Effector CD8-positive, alpha-beta T cell (primary cell): ENCODE data around the gene UBALD2.
A peak's percentile ranks its signal among the peaks of the same experiment; 100 is the strongest.
"Not testable (repeated sequence)": the region's sequence is repeated elsewhere in the genome, so short reads cannot be mapped to it uniquely, and the experiment has no call there.

Source experiments
- DNase-seq: peaks from one replicate; lab custom pipeline; 2025; lab: John Stamatoyannopoulos, UW

Gene UBALD2

GRCh38 chr17:76277300-76278267, 12.4 kb downstream of the UBALD2 start:
- no peak for DNase-seq

DNA sequence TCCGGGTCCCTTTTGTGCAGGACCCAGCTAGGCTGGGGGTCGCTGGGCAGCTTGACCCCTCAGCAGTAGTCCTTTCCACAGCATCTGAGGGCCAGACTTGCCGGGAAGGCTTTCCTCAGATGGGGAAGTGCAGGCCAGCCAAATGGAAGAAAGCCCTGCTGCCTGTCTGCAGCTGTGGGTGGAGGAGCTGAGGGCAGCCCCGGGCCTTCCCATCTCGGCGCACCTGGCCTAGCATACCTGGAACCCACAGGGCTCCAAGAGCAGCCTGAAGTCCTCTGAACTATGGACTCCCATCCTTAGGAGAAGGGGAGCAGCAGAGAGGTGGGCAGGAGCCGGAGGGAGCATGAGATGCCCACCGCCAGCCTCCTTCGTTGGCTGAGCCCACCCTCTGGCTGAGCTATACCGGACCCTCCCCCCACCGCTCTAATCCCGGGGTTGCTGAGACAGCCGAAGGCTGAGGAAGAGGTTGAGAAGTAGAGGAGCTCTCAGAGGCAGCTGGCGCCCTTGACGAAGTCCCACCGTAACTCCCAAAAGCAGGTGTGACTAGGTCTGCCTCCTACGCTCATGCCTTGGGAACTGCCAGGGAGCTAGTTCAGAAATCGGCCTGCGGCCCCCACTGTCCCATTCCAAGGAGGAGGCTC, 13.2 kb downstream of the UBALD2 start:
- no peak for DNase-seq

DNA sequence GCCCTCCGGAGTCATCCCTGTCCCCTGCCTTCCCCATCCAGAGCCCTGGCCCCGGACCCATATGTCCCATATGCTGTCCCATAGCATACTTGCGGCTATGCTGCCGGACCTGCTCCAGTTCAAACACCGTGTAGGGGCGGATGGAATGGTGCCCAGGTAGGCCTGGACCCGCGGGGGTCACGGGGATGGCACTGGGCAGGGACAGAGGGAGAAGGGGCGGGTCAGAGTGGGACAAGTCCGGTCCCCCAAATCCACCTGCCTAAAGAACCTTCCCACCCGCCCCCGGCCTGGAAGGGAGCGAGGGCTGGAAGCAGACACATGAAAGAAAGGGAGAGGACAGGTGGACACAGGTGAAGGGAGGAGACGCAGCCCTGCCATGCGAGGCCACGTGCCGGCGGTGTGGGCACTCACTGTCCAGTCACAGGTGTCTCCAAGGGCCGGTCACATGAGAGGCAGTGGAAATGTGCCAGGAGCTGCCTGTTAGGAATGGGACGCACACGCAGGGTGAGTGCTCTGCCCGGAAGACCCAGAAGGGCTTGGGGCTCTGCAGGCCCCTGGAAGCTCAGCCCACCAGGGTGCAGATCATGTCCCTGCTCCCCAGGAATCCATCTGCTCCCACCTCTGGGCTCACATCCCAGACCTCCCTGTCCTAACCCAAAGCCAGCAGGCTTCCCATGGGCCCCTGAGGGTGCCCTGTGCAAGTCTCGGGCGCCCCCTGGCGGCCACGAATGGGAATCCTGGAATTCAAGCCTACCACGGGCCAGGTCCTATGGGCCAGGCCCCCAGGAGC, 14.0 kb downstream of the UBALD2 start:
- peak; percentile 85 for DNase-seq

GRCh38 chr17:76279742-76280287, 14.7 kb downstream of the UBALD2 start:
- DNase-seq = no peak

GRCh38 chr17:76280650-76281049, 15.5 kb downstream of the UBALD2 start:
- no peak for DNase-seq

GRCh38 chr17:76281573-76282371, 16.6 kb downstream of the UBALD2 start:
- no peak for DNase-seq

GRCh38 chr17:76292567-76292966, 27.4 kb downstream of the UBALD2 start:
- DNase-seq = no peak

- DNase-seq = no peak
Measured at GRCh38 chr17:76293106-76293505, 28.0 kb downstream of the UBALD2 start.

GRCh38 chr17:76296186-76296585, 31.0 kb downstream of the UBALD2 start:
- DNase-seq = no peak

DNA sequence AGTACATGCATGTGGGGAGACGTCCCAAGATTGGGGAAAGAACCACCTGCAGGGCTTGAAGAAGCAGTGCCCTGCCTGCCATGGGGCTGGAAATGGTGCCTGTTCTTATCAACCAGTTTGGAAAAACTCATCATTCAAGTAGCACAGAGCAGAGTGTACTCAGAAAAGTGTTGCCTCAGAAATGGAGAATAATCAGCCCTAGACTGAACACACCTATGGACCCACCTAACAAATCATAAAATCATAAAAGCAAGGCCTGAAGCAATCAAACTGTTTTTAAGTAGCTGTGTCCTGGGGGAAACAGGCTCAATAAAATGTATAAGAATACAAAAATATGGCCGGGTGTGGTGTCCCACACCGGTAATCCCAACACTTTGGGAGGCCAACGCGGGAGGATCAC, 31.7 kb downstream of the UBALD2 start:
- DNase-seq = no peak

DNA sequence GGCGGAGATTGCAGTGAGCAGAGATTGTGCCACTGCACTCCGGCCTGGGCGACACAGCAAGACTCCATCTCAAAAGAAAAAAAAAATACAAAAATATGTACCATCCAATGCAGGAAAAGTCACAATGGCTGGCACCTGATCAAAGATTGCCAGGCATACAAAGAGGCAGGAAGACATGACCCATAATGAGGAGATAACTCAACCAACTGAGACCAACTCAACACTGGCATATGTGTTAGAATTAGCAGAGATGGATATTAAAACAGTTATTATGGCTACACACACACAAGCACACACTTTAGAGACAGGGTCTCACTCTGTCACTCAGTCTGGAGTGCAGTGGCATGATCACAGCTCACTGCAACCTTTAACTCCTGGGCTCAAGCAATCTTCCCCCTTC, 32.3 kb downstream of the UBALD2 start:
- no peak for DNase-seq

DNA sequence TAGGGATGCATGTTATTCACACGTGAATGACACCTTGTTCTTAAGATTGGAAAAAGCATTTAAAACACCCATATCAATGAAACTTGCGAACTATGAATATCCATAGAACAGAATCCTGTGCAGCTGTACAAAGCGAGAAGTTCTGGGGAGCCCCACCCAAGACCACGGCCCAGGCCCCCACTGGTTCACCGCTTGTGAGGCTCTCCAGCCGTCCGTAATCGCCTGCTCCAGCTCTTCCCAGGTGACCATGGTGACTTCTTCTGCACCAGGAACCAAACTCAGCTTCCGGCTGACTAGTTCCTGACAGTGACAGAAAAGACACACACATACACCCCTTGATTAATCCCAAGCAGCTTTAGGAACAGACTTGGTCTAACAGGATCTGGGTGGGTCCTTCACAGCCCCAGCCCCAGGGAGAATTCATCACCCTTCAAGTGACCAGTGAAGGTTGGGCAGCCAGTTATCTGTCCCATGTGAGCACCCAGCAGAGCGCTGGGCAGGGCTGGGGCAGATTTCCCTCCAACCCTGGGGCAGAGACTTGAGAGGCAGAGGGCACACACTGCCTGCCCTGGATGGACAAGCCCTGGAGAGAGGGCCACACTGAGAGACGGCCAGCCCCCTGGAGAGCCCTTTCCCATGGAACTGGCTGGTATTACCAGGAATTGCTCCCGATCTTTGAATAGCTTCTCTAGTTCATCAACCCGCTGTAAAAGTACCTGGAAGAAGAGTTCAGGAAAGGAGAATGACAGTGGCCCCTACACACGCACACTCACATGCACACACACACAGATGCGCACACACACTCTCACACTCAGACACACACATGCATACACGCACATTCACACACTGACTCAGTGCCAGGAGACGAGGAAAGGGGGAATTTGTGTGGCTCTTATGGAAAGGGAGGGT, 39.3 kb downstream of the UBALD2 start:
- no peak for DNase-seq

DNA sequence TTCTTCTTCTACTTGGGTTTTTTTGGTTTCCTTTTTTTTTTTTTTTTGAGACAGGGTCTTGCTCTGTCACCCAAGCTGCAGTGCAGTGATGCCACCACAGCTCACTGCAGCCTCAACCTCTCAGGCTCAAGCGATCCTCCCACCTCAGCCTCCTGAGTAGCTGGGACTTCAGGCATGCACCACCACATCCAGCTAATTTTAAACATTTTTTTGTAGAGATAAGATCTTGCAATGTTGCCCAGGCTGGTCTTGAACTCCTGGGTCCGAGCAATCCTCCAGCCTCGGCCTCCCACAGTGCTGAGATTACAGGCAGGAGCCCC, 39.9 kb downstream of the UBALD2 start:
- DNase-seq = not testable (repeated sequence)

DNA sequence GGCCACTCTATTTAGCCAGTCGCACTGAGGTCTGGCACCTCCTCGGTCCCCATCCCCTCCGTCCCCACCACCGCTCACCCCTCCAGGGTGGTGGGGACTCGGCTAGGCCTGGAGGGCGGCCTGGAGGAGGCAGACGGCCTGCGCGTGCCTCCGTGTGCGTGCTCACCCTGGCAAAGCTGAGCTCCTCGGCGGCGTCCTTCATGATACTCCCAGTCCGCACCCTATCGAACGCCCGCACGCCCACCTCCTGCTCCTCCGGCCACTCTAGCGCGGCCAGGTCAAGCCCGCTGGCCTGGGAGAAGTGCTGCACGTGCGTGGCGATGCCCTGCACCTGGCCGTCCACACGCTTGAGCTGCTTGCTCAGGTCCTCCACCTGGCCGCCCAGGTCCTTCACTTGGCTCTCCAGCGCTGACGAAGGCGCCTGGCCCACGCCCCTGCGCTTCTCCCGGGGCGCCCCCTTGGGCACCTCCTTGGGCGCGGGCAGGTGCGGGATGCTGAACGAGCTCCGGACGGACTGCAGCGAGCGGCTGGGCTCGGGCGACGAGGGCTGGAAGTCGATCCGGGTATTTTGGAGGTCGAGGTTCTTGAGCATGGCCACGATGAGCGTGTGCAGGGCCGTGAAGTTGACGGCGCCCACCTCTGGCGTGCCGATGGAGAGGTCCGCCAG, 42.3 kb downstream of the UBALD2 start:
- no peak for DNase-seq

DNA sequence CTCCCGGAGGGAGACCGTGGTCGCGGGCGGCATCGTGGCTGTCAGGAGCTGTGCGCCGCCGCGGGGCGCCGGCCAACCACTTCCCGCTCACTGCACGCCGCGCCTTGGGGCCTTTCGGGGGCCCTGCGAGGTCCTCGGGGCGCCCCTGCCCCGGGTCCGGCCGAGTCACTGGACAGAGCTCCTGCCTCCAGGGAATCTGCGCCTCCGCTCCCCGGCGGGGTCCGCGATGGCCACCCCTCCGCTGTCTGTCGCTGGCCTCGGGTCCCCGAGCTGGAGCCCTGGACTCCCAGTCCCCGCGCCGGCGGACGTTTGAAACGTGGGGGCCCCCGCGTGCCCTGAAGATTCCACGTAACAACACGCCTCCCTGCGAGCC, 42.8 kb downstream of the UBALD2 start, which contains the start of gene QRICH2:
QRICH2 (minus strand) TSS at position 311 of the 373 bp plus-strand sequence; CDS start at position 33, 278 bp downstream.
- no peak for DNase-seq

DNA sequence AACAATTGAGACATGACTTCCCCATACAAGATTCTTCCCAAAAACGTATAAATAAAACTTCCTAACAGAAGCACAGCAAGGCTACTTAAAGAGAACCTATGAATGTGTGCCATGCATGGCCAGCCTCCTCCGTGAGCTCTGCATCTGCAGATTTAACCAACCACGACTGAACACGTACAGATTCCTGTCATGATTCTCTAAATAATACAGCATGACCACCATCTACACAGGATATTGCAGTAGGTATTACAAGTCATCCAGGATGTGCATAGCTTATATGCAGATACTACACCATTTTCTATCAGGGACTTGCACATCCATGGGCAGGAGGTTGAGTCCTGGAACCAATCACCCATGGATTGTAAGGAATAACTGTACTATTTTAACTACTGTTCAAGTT, 44.3 kb downstream of the UBALD2 start:
- no peak for DNase-seq

GRCh38 chr17:76312735-76313134, 47.6 kb downstream of the UBALD2 start:
- no peak for DNase-seq

GRCh38 chr17:76314392-76315227, 49.5 kb downstream of the UBALD2 start:
- no peak for DNase-seq

DNA sequence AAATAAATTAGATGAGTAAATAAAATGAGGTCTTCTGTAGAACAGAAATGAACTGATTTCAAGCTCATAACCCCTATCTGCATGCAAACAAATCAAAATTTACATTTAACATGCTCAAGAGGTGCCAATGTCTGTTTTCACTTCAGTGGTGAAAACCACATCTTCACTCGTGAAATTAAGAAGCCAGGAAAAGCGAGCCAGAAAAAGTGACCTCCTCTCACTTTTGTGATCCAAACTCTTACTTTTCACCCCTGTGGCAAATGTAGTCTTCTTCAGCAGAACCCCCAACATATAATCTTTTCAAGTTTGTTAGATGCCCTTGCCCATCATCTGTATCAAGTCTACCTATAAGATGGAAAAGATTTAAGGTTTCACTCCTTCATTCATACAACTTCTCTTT, 52.4 kb downstream of the UBALD2 start:
- DNase-seq = no peak
